K562 (cell line): ENCODE results near the gene PPM1F. TPM values are rescaled to one million over a fixed set of nuclear protein-coding genes. Genes with fewer than 3 reads are reported as not detected.
A peak's percentile ranks its signal among the peaks of the same experiment; 100 is the strongest.

Experiments used
- BCL6 ChIP-seq: fragments of 250-450 bp; sonication (Bioruptor Pico); IDR thresholded peaks from 2 replicates; pipeline ENCODE4 v1.4.0; 2020
- CBFA2T2 ChIP-seq: fragments of 450-650 bp; conservative IDR thresholded peaks from 2 replicates; pipeline ENCODE4 v1.6.1; 2017; ENCODE audit warnings: mild to moderate bottlenecking
- FOXM1 ChIP-seq, 2 experiments: fragments of 450-650 bp in 1 of 2; sonication (generic) in 1 of 2; formaldehyde crosslinking in 1 of 2; IDR thresholded peaks; 2 replicates each; pipeline versions ENCODE4 v1.6.1 to v1.9.0; 2017 to 2022; ENCODE audit warnings: low read depth in 2 of 2, mild to moderate bottlenecking in 2 of 2, missing genetic modification reagents in 1 of 2, moderate library complexity in 1 of 2
- HMGN3 ChIP-seq: IDR thresholded peaks from 2 replicates; pipeline ENCODE4 v1.6.1; 2011; ENCODE audit warnings: borderline replicate concordance, low read depth, mild to moderate bottlenecking, mixed read lengths, low read length; ENCODE audit not compliant: insufficient read length; ENCODE audit errors: extremely low read depth
- HSF4 ChIP-seq: fragments of 250-450 bp; sonication (Bioruptor Pico); IDR thresholded peaks from 2 replicates; pipeline ENCODE4 v2.1.2; 2022; ENCODE audit warnings: mild to moderate bottlenecking, moderate library complexity, borderline replicate concordance
- ZNF174 ChIP-seq: fragments of 250-450 bp; sonication (Bioruptor Pico); IDR thresholded peaks from 2 replicates; pipeline ENCODE4 v1.4.0; 2020; ENCODE audit warnings: mild to moderate bottlenecking
- polyA plus RNA-seq, 8 experiments: library from polyadenylated mRNA; depleted of rRNA in 4 of 8; stranded (reverse) in 5 of 8; unstranded in 3 of 8; fragments of >200 nt; fragmentation: Nextera tagmentation in 2 of 8; fragmentation: Illumina TruSeq in 1 of 8; extraction: Ambion mirVana in 2 of 8; extraction: Trizol in 1 of 8; gene quantifications; 2 replicates each; pipeline versions ENCODE4 v1.2.1 to v1.2.3, GENCODE V29; 2011 to 2014; ENCODE audit warnings: inconsistent platforms in 1 of 8, missing spikeins in 1 of 8
- total RNA-seq, 7 experiments: library from RNA; depleted of rRNA in 6 of 7; stranded (reverse); fragments of >200 nt in 6 of 7; fragmentation: Illumina TruSeq in 2 of 7; extraction: Trizol in 2 of 7; gene quantifications; 2 replicates each; pipeline versions ENCODE4 v1.2.1 to v1.2.3, GENCODE V29; 2011 to 2021; ENCODE audit warnings: low replicate concordance in 1 of 7
- TF ChIP-seq, protein P1 (sequence below): sonication (generic); formaldehyde crosslinking; IDR thresholded peaks from 2 replicates; pipeline ENCODE4 v1.8.1; 2023; ENCODE audit warnings: missing genetic modification reagents, mild to moderate bottlenecking, borderline replicate concordance
- TF ChIP-seq, protein P2 (sequence below): sonication (generic); formaldehyde crosslinking; IDR thresholded peaks from 2 replicates; pipeline ENCODE4 v1.8.1; 2023; ENCODE audit warnings: mild to moderate bottlenecking, missing genetic modification reagents, moderate library complexity
- TF ChIP-seq, protein P3 (sequence below): fragments of 450-650 bp; IDR thresholded peaks from 2 replicates; pipeline ENCODE4 v1.6.1; 2018; ENCODE audit not compliant: partially characterized antibody
- TF ChIP-seq, protein P4 (sequence below): fragments of 250-450 bp; sonication (Bioruptor Pico); IDR thresholded peaks from 2 replicates; pipeline ENCODE4 v1.8.0; 2022; ENCODE audit warnings: inconsistent platforms

Gene PPM1F
- total and polyA plus RNA-seq, 9 of the 15 experiments (the other 6 are each of a cell fraction or from before 2014, with no cell fraction given) = 2.1 to 159 (median 64.0) TPM

DNA sequence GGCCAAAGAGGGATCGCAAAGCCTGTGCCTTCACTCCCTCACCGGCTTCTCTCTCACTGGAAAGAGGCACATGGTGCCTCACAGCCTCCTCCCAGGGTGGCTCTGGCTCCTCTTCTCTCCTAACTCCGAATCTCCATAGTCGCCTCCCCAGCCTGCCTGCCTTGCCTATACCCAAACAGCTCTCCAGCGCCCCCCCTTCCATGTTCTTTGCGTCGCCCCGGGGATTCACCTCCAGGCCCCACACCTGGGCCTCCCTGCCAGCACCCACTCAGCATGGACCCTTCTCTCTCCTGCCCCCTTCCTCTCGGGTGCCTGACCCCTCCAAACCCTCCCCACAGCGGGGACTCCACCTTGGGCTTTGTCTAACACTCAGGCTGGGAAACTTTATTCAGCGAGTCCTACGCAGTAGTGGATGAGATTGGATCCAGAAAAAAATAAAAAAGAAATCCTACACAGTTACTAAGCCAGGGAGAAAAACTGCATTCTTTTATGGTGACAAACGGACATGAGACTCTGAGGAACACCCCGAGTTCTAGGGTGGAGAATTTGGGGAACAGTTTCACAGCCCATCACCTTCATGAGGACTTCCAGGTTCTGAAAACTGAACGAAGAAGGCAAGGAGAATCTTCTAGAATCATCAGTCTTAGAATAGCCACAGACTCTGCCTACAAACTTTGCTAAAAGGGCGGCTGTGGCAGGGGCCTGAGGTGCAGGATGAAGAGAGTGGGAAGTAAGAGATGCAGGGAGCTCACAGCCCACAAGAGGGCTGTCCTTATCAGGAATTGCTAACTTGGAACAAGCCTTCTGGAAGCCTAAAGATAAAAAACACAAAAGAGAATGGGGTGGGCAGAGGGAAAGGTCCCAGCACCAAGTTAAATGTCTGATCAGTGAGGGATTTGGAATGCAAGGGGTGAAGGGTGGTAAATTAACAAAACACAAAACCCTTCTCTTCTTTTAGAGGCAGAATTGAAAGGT lies 5.3 kb downstream of the PPM1F start (continued):
- TF ChIP-seq, protein P1, sequence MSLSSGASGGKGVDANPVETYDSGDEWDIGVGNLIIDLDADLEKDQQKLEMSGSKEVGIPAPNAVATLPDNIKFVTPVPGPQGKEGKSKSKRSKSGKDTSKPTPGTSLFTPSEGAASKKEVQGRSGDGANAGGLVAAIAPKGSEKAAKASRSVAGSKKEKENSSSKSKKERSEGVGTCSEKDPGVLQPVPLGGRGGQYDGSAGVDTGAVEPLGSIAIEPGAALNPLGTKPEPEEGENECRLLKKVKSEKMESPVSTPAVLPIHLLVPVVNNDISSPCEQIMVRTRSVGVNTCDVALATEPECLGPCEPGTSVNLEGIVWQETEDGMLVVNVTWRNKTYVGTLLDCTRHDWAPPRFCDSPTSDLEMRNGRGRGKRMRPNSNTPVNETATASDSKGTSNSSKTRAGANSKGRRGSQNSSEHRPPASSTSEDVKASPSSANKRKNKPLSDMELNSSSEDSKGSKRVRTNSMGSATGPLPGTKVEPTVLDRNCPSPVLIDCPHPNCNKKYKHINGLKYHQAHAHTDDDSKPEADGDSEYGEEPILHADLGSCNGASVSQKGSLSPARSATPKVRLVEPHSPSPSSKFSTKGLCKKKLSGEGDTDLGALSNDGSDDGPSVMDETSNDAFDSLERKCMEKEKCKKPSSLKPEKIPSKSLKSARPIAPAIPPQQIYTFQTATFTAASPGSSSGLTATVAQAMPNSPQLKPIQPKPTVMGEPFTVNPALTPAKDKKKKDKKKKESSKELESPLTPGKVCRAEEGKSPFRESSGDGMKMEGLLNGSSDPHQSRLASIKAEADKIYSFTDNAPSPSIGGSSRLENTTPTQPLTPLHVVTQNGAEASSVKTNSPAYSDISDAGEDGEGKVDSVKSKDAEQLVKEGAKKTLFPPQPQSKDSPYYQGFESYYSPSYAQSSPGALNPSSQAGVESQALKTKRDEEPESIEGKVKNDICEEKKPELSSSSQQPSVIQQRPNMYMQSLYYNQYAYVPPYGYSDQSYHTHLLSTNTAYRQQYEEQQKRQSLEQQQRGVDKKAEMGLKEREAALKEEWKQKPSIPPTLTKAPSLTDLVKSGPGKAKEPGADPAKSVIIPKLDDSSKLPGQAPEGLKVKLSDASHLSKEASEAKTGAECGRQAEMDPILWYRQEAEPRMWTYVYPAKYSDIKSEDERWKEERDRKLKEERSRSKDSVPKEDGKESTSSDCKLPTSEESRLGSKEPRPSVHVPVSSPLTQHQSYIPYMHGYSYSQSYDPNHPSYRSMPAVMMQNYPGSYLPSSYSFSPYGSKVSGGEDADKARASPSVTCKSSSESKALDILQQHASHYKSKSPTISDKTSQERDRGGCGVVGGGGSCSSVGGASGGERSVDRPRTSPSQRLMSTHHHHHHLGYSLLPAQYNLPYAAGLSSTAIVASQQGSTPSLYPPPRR = no peak
- TF ChIP-seq ZNF174 (CRISPR knock-in tag) (no peak), BCL6 (no peak), FOXM1 (IDR thresholded peaks at IDR 0.05; ENCODE audit: low read depth) (no peak), FOXM1 (CRISPR knock-in tag; IDR thresholded peaks at IDR 0.05; ENCODE audit: low read depth) (no peak), HMGN3 (no peak), HSF4 (no peak), CBFA2T2 (no peak)
- TF ChIP-seq, protein P2, sequence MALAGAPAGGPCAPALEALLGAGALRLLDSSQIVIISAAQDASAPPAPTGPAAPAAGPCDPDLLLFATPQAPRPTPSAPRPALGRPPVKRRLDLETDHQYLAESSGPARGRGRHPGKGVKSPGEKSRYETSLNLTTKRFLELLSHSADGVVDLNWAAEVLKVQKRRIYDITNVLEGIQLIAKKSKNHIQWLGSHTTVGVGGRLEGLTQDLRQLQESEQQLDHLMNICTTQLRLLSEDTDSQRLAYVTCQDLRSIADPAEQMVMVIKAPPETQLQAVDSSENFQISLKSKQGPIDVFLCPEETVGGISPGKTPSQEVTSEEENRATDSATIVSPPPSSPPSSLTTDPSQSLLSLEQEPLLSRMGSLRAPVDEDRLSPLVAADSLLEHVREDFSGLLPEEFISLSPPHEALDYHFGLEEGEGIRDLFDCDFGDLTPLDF (CRISPR knock-in tag) = peak; percentile 96
- TF ChIP-seq, protein P3, sequence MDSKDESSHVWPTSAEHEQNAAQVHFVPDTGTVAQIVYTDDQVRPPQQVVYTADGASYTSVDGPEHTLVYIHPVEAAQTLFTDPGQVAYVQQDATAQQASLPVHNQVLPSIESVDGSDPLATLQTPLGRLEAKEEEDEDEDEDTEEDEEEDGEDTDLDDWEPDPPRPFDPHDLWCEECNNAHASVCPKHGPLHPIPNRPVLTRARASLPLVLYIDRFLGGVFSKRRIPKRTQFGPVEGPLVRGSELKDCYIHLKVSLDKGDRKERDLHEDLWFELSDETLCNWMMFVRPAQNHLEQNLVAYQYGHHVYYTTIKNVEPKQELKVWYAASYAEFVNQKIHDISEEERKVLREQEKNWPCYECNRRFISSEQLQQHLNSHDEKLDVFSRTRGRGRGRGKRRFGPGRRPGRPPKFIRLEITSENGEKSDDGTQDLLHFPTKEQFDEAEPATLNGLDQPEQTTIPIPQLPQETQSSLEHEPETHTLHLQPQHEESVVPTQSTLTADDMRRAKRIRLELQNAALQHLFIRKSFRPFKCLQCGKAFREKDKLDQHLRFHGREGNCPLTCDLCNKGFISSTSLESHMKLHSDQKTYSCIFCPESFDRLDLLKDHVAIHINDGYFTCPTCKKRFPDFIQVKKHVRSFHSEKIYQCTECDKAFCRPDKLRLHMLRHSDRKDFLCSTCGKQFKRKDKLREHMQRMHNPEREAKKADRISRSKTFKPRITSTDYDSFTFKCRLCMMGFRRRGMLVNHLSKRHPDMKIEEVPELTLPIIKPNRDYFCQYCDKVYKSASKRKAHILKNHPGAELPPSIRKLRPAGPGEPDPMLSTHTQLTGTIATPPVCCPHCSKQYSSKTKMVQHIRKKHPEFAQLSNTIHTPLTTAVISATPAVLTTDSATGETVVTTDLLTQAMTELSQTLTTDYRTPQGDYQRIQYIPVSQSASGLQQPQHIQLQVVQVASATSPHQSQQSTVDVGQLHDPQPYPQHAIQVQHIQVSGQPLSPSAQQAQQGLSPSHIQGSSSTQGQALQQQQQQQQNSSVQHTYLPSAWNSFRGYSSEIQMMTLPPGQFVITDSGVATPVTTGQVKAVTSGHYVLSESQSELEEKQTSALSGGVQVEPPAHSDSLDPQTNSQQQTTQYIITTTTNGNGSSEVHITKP = no peak
- TF ChIP-seq, protein P4, sequence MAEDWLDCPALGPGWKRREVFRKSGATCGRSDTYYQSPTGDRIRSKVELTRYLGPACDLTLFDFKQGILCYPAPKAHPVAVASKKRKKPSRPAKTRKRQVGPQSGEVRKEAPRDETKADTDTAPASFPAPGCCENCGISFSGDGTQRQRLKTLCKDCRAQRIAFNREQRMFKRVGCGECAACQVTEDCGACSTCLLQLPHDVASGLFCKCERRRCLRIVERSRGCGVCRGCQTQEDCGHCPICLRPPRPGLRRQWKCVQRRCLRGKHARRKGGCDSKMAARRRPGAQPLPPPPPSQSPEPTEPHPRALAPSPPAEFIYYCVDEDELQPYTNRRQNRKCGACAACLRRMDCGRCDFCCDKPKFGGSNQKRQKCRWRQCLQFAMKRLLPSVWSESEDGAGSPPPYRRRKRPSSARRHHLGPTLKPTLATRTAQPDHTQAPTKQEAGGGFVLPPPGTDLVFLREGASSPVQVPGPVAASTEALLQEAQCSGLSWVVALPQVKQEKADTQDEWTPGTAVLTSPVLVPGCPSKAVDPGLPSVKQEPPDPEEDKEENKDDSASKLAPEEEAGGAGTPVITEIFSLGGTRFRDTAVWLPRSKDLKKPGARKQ (CRISPR knock-in tag) = no peak
